WI38 (cell line): Measurements from ENCODE around the gene DLGAP1.

Experiments
- H3K4me3 ChIP-seq: 2 replicates; pipeline ENCODE4 v1.5.1; 2011; ENCODE audit warnings: low read depth, mild to moderate bottlenecking, control low read depth, low read length
- TF ChIP-seq, protein P1 (sequence below): IDR thresholded peaks from 2 replicates; pipeline ENCODE4 v1.5.1; 2012; ENCODE audit warnings: low read depth, mild to moderate bottlenecking, control low read depth, low read length

The DLGAP1 gene

GRCh38 chr18:3554811-3555427 lies 900.2 kb downstream of the DLGAP1 start:
- TF ChIP-seq, protein P1, sequence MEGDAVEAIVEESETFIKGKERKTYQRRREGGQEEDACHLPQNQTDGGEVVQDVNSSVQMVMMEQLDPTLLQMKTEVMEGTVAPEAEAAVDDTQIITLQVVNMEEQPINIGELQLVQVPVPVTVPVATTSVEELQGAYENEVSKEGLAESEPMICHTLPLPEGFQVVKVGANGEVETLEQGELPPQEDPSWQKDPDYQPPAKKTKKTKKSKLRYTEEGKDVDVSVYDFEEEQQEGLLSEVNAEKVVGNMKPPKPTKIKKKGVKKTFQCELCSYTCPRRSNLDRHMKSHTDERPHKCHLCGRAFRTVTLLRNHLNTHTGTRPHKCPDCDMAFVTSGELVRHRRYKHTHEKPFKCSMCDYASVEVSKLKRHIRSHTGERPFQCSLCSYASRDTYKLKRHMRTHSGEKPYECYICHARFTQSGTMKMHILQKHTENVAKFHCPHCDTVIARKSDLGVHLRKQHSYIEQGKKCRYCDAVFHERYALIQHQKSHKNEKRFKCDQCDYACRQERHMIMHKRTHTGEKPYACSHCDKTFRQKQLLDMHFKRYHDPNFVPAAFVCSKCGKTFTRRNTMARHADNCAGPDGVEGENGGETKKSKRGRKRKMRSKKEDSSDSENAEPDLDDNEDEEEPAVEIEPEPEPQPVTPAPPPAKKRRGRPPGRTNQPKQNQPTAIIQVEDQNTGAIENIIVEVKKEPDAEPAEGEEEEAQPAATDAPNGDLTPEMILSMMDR, result no peak
- no peak overlapping the region for H3K4me3 ChIP-seq

GRCh38 chr18:3554091-3554601 lies 901.0 kb downstream of the DLGAP1 start:
- H3K4me3 ChIP-seq, result no peak overlapping the region
- TF ChIP-seq, protein P1, result no peak

- no peak overlapping the region for H3K4me3 ChIP-seq
- TF ChIP-seq, protein P1, result no peak
Measured at GRCh38 chr18:3552305-3552704, 902.8 kb downstream of the DLGAP1 start.

- TF ChIP-seq, protein P1, result no peak
- H3K4me3 ChIP-seq, result no peak overlapping the region
Measured at GRCh38 chr18:3547891-3548615, 907.1 kb downstream of the DLGAP1 start.

GRCh38 chr18:3546106-3546505 lies 909.0 kb downstream of the DLGAP1 start:
- no peak overlapping the region for H3K4me3 ChIP-seq
- TF ChIP-seq, protein P1, result no peak

DNA sequence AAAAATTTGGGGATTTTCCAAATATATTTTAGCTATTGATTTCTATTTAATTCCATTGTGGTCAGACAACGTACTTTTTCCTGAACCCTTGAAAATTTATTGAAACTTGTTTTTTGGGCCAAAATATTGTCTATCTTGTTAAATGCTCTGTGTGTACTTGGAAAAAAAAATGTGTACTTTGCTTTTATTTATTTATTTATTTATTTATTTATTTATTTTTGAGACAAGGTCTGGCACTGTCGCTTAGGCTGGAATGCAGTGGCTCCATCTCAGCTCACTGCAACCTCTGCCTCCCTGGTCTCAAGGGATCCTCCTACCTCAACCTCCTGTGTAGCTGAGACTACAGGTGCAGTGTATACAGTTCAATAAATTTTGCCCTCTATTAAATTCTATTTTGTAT lies 910.6 kb downstream of the DLGAP1 start:
- TF ChIP-seq, protein P1, result no peak
- no peak overlapping the region for H3K4me3 ChIP-seq
